Measurements from ENCODE around the gene STK32B.

The STK32B gene

DNA sequence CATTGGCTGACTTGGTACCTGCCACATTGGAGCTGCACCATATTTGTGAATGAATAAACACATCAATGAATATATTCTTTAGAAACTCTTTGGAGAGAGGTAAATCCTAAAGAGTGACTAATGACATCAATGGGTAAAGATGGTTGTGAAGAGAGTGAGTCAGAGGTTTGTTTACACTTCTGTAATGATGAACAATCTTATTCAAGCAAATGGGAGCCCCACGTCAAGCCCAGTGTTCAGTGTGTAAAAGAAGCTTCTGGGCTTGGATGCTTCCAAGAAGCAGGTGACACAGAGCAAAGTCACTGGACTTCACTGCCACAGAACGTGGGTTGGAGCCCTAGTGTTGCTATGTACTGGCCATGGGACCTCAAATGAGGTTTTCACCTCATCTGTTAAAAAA, 319.0 kb downstream of the STK32B start:
- Mint-ChIP-seq H3K27me3 (peaks cover 6 to 7% of the 10 kb centered on the region in 2 donors), H3K4me1 (ENCODE audit: low read depth in 2 of 2) (no peaks in the 10 kb centered on the region), H3K27ac (no peak overlapping the region), H3K4me3 (no peak overlapping the region), H3K9me3 (peaks cover 4 to 14% of the 10 kb centered on the region in 2 donors), H3K36me3 (ENCODE audit: insufficient read depth) (no peaks in the 10 kb centered on the region)
- no peak for ATAC-seq (replicated peaks)
- no peak for DNase-seq

DNA sequence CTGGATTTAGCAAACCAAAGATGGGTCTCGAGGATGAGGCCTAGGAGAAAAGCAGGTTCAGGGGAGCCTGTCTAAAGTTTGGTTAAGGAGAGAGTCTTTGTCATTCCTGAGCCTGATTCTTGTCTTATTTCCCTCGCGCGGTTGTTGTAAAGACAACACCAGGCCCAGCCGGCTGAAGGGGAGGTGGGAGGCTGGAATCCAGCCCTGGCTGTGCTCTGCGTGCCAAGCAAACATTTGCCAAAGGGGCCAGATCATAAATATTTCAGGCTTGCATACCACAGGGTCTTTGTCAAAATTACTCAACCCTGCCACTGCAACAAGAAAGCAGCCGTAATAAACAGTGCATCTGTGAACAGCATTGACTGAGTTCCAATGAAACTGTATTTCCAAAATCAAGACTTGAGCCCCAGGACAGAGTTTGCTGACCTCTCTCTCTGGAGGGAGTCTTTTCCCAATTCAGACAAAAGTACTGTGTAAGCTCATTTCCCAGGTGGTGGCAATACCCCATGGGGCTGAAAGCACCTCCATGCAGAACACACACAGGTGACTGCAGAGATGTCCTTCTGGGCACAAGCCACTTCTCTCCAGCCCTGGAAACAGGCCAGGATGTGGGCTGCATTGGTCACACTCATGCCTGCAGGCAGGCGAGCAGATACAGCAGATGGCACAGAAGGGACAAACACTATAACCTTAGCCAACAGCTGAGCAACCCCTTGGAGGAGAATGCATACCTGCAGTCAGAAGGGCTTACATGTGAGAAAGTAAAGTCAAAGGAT, 320.3 kb downstream of the STK32B start:
- Mint-ChIP-seq H3K9me3 (peaks cover 4 to 16% of the 10 kb centered on the region in 2 donors), H3K4me1 (ENCODE audit: low read depth in 2 of 2) (no peaks in the 10 kb centered on the region), H3K36me3 (ENCODE audit: insufficient read depth) (no peaks in the 10 kb centered on the region), H3K4me3 (no peak overlapping the region), H3K27ac (no peak overlapping the region), H3K27me3 (peaks cover 11 to 14% of the 10 kb centered on the region in 2 donors)
- DNase-seq (no peak), ATAC-seq (replicated peaks) (no peak)

DNA sequence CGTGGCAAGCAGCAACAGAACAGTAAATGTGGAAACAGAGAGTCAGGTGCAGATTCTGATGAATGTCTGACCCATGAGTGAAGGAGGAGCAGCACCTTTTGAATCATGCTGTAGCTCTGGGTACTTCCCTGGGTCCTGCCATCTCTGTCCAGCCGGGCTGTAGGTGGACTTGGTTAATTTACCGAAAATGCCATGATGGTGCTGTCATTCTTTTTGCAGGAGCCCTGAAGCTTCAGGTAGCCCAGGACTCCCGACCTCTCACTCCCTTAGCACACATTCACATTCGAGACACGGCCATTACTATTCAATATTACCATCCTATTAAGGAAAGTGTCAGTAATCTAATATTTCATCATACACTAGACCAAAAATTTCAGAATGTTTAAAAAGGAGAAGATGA, 320.9 kb downstream of the STK32B start:
- ATAC-seq (replicated peaks) (no peak), DNase-seq (no peak)
- Mint-ChIP-seq H3K4me1 (ENCODE audit: low read depth in 2 of 2) (no peaks in the 10 kb centered on the region), H3K36me3 (ENCODE audit: insufficient read depth) (no peaks in the 10 kb centered on the region), H3K27me3 (peaks cover 17 to 20% of the 10 kb centered on the region in 2 donors), H3K9me3 (peaks cover 4 to 21% of the 10 kb centered on the region in 2 donors), H3K27ac (no peak overlapping the region), H3K4me3 (no peak overlapping the region)

DNA sequence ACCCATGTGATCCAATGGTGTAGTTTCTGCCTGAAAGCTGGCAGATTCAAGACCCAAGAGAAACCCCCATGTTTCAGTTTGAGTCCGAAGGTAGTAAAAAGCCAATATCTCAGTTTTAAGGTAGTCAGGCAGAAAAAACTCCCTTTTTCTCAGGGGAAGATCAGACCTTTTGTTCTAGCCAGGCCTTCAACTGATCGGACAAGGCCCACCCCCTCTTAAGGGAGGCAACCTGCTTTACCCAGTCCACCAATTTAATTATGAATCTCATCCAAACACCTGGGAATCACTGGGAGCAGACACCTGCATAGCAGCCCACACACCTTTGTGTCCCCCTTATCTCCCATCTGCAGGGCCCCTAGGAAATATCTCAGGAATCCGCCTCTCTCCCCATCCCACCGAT, 322.0 kb downstream of the STK32B start:
- Mint-ChIP-seq H3K4me1 (ENCODE audit: low read depth in 2 of 2) (no peaks in the 10 kb centered on the region), H3K27ac (no peak overlapping the region), H3K36me3 (ENCODE audit: insufficient read depth) (no peaks in the 10 kb centered on the region), H3K9me3 (peaks cover 4 to 21% of the 10 kb centered on the region in 2 donors), H3K4me3 (no peak overlapping the region), H3K27me3 (peaks cover 23 to 24% of the 10 kb centered on the region in 2 donors)
- DNase-seq (no peak), ATAC-seq (replicated peaks) (no peak)

DNA sequence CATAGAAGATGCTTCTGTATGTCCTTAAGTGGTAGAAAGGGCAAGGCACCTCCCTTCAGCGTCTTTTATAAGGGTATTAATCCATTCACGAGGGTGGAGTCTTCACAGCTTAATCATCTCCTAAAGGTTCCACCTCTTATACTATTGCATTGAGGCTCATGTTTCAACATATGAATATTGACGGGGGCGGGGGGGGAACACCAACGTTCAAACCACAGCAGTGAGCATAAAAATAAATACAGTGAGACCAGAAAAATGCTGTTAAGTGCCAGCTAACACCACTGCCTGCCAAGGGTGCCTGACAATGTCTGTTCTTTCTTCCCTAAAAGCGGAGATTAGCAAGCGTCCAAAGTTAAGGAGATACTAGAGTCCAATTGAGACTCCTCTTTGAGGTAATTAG, 323.3 kb downstream of the STK32B start:
- Mint-ChIP-seq H3K4me3 (no peak overlapping the region), H3K9me3 (peaks cover 4 to 15% of the 10 kb centered on the region in 2 donors), H3K27ac (no peak overlapping the region), H3K27me3 (peaks cover 23 to 24% of the 10 kb centered on the region in 2 donors), H3K36me3 (ENCODE audit: insufficient read depth) (no peaks in the 10 kb centered on the region), H3K4me1 (ENCODE audit: low read depth in 2 of 2) (no peaks in the 10 kb centered on the region)
- ATAC-seq (replicated peaks) (no peak), DNase-seq (no peak)

DNA sequence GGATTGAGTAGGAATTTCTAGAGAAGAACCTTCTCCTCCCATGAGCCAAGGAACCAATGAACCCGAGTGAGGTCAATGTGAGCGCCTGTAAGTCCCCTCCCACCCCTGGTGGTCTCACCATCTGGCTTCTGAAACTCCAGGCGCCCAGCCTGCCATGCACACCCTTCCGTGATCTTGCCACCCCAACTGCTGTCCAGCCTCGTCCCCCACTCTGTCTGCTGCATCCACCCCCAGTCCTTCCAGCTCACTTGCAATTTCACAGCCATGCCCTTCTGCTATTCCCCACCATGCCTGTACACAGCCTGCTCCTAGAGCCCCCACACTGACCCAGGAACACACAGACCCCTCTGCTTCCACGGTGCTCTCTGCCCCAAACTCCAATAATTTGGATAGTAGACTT, 323.7 kb downstream of the STK32B start:
- H3K9me3 Mint-ChIP-seq = peaks cover 4 to 15% of the 10 kb centered on the region in 2 donors
- ATAC-seq (replicated peaks) (no peak), DNase-seq (no peak)
- H3K27me3 Mint-ChIP-seq = peaks cover 23 to 24% of the 10 kb centered on the region in 2 donors
- H3K36me3 Mint-ChIP-seq (ENCODE audit: insufficient read depth) = no peaks in the 10 kb centered on the region
- no peak overlapping the region for H3K27ac Mint-ChIP-seq
- H3K4me1 Mint-ChIP-seq (ENCODE audit: low read depth in 2 of 2) = no peaks in the 10 kb centered on the region
- no peak overlapping the region for H3K4me3 Mint-ChIP-seq

DNA sequence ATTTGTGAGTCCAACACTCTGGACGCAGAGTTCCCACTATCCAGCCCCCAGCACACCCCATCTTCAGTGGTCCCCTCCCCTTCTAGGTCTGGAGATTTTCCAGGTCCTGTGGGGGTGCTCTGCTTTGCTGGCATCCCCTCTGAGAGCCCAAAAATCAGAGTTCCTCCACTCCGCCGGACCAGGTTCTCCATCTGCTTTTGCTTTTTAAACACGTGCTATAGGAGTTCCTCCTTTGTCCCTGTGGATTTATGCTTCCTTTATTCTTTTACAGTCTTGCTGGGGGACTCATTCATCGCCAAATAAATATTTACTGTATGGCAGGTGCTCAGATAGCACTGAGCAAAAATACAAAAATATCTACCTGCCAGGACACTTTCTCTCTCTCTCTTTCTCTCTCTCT, 324.7 kb downstream of the STK32B start:
- no peaks in the 10 kb centered on the region for H3K4me1 Mint-ChIP-seq (ENCODE audit: low read depth in 2 of 2)
- H3K27ac Mint-ChIP-seq = no peak overlapping the region
- peaks cover 4 to 15% of the 10 kb centered on the region in 2 donors for H3K9me3 Mint-ChIP-seq
- peaks cover 23 to 27% of the 10 kb centered on the region in 2 donors for H3K27me3 Mint-ChIP-seq
- ATAC-seq (replicated peaks) (no peak), DNase-seq (no peak)
- H3K4me3 Mint-ChIP-seq = no peak overlapping the region
- H3K36me3 Mint-ChIP-seq (ENCODE audit: insufficient read depth) = no peaks in the 10 kb centered on the region

DNA sequence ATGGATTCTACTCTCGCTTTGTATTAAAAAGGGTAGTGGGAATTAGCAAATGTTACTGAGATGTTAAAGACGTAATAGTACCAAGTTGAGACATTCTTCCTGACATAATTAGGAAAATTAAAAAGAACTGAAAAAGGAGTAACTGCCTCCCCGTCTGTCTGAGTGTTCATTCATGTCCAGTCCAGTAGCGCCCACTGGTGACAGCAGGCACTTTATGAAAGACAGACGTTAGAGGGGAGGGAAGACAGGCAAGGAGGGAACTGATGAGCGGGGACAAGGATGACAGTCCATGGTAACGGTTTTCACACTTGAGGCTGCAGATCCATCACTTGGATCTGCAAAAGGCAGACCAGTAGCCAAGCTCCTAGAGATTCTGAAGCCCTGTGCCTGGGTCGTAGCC, 326.7 kb downstream of the STK32B start:
- DNase-seq (no peak), ATAC-seq (replicated peaks) (no peak)
- Mint-ChIP-seq H3K4me3 (no peak overlapping the region), H3K27ac (no peak overlapping the region), H3K4me1 (ENCODE audit: low read depth in 2 of 2) (no peaks in the 10 kb centered on the region), H3K27me3 (peaks cover 23 to 37% of the 10 kb centered on the region in 2 donors), H3K9me3 (peaks cover 4 to 15% of the 10 kb centered on the region in 2 donors), H3K36me3 (ENCODE audit: insufficient read depth) (no peaks in the 10 kb centered on the region)

DNA sequence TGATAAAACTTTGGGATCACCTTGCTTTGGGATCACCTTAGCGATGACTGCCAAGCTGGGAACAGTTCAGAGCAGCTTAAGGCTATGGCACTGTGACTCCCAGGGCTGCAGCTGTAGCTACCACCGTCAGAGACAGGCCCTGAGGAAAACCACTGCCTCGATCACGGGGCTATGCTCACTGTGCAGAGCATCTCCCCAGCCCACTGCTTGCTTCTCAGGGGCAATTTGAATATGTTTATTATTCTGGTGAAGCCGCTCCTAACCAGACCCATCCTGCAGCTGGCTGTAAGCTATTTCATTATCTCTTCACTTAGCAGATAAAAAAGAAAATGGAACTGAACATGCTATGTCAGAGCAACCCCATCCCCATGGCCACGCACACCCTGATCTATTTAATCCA, 328.6 kb downstream of the STK32B start:
- no peak overlapping the region for H3K27ac Mint-ChIP-seq
- DNase-seq (no peak), ATAC-seq (replicated peaks) (no peak)
- no peak overlapping the region for H3K4me3 Mint-ChIP-seq
- H3K9me3 Mint-ChIP-seq = peaks cover 0 to 7% of the 10 kb centered on the region in 2 donors
- H3K4me1 Mint-ChIP-seq (ENCODE audit: low read depth in 2 of 2) = no peaks in the 10 kb centered on the region
- peaks cover 23 to 41% of the 10 kb centered on the region in 2 donors for H3K27me3 Mint-ChIP-seq
- no peaks in the 10 kb centered on the region for H3K36me3 Mint-ChIP-seq (ENCODE audit: insufficient read depth)

DNA sequence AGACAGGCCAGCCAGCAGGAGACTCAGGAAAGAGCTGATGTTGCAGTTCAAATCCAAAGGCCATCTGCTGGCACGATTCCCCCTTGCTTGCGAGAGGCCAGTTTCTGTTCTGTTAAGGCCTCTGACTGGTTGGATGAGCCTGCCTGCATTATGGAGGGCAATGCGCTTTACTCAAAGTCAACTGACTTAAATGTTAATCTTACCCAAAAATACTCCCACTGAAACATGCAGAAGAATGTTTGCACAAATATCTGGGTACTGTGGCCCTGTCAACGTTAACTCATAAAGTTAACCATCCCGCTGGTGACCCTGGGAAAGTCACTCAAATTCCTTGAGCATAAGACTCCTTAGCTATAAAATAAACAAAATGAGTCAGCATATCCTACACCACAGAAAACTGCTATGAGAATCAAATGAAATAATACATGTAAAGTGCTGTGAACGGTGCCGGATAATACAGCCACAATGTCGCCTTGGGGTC, 330.7 kb downstream of the STK32B start:
- H3K4me1 Mint-ChIP-seq (ENCODE audit: low read depth in 2 of 2) = peaks cover 0 to 2% of the 10 kb centered on the region in 2 donors
- no peak overlapping the region for H3K4me3 Mint-ChIP-seq
- peaks cover 2% of the 10 kb centered on the region for H3K36me3 Mint-ChIP-seq (ENCODE audit: insufficient read depth)
- no peak for ATAC-seq (replicated peaks)
- peaks cover 11 to 32% of the 10 kb centered on the region in 2 donors for H3K27me3 Mint-ChIP-seq
- no peak overlapping the region for H3K27ac Mint-ChIP-seq
- H3K9me3 Mint-ChIP-seq = peaks cover 0 to 1% of the 10 kb centered on the region in 2 donors
- DNase-seq = no peak

DNA sequence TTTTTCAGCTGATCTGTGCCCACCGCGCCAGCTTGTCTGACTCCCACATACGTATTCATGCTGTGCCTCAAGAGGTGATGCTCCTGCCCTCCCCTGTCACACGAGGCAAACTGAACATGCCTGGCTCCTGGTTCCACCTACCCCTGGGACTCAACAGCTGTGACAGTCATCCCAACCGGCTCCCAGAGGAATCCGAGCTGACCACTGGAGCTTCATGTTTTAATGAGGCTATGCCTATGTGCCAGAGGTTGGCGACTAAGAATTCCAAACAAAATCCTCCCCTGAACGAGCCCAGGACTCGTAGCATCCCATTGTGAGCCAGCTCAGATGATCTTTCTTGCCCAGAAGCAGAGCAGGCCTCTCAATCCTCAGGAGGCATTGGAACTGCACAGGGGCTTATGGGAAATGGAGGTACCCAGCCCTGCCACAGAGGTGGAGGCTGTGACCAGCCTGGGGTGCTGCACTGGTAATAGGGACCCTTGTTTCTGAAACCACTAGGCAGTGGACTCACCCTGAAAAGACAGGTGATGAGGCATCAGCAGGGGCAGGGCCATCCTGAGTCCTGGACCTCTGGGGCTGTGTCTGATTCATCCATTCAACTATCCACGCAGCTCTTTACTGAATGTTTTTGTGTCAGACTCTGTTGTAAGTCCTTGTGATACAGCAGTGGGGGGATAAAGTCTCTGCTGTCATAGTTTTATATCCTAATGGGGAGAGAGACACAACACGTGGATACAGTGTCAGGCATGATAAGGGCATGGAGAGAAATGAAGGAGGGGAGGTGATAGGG, 332.1 kb downstream of the STK32B start:
- H3K27ac Mint-ChIP-seq = no peak overlapping the region
- H3K9me3 Mint-ChIP-seq = no peaks in the 10 kb centered on the region
- peaks cover 0 to 2% of the 10 kb centered on the region in 2 donors for H3K4me1 Mint-ChIP-seq (ENCODE audit: low read depth in 2 of 2)
- ATAC-seq (replicated peaks) = no peak
- H3K27me3 Mint-ChIP-seq = peaks cover 6 to 24% of the 10 kb centered on the region in 2 donors
- no peak overlapping the region for H3K4me3 Mint-ChIP-seq
- H3K36me3 Mint-ChIP-seq (ENCODE audit: insufficient read depth) = peaks cover 2% of the 10 kb centered on the region
- DNase-seq = no peak

DNA sequence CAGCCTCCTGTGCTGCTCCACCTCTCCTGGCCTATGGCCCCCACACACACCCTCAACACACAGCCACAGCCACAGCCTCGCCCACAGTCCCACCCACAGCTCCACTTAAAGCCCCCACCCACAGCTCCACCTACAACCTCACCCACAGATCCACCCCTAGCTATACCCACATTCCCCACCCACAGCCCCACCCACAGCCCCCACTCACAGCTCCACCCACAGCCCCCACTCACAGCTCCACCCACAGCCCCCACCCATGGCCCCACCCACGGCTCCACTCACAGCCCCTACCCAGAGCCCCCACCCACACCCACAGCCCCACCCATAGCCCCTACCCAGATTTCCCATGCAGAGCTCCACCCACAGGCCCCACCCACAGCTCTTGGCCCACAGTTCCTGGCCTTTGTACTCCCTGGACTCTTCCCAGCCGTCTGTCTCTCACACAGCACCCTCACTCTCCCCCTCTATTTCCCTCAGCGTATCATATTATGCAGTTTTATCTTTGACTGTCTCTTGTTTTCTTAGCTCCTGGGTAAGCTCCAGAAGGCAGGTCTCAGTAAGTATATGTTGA, 334.5 kb downstream of the STK32B start:
- Mint-ChIP-seq H3K27ac (no peak overlapping the region), H3K4me1 (ENCODE audit: low read depth in 2 of 2) (peaks cover 0 to 2% of the 10 kb centered on the region in 2 donors), H3K9me3 (no peaks in the 10 kb centered on the region), H3K4me3 (no peak overlapping the region), H3K27me3 (peaks cover 0 to 23% of the 10 kb centered on the region in 2 donors), H3K36me3 (ENCODE audit: insufficient read depth) (peaks cover 2% of the 10 kb centered on the region)
- DNase-seq (no peak), ATAC-seq (replicated peaks) (no peak)

DNA sequence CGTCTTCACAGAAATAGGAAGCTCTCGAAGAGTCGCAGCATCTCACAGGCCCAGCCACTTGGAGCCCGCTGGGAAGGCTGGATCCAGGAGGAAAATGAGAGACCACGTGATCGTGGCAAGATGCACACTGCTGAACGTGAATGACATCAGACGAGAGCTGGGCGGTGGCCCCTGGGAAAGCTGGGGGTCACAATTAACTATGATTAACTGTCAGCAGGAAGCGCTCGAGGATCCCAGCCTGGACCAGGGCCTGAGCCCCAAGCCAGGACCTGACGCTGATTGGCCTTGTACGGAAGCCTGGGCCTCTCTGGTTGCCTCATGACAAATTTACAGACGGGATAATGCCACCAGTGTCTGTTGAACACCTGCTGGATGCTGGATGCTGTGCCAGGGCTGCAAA, 335.6 kb downstream of the STK32B start:
- Mint-ChIP-seq H3K27me3 (peaks cover 0 to 18% of the 10 kb centered on the region in 2 donors), H3K36me3 (ENCODE audit: insufficient read depth) (peaks cover 2% of the 10 kb centered on the region), H3K9me3 (no peaks in the 10 kb centered on the region), H3K4me1 (ENCODE audit: low read depth in 2 of 2) (peaks cover 0 to 2% of the 10 kb centered on the region in 2 donors), H3K4me3 (no peak overlapping the region), H3K27ac (no peak overlapping the region)
- DNase-seq = no peak
- no peak for ATAC-seq (replicated peaks)
